HepG2 (cell line): ENCODE measurements around the gene PNMA8C. TPM values are rescaled to one million over a fixed set of nuclear protein-coding genes. Genes with fewer than 3 reads are reported as not detected.

ENCODE experiments used
- CTCF ChIP-seq: sonication (generic); formaldehyde crosslinking; IDR thresholded peaks from 2 replicates; pipeline ENCODE4 v1.5.0; 2020; ENCODE audit warnings: mild to moderate bottlenecking, missing genetic modification reagents, moderate library complexity
- FOXO1 ChIP-seq: sonication (generic); formaldehyde crosslinking; IDR thresholded peaks from 2 replicates; pipeline ENCODE4 v1.4.0; 2020; ENCODE audit warnings: missing genetic modification reagents
- HIVEP1 ChIP-seq: sonication (generic); formaldehyde crosslinking; IDR thresholded peaks from 2 replicates; pipeline ENCODE4 v1.4.0; 2020; ENCODE audit warnings: mild to moderate bottlenecking, missing genetic modification reagents
- MED8 ChIP-seq: sonication (generic); formaldehyde crosslinking; IDR thresholded peaks from 2 replicates; pipeline ENCODE4 v1.8.1; 2023; ENCODE audit warnings: mild to moderate bottlenecking, missing genetic modification reagents; ENCODE audit not compliant: insufficient replicate concordance
- POLR2AphosphoS2 ChIP-seq: IDR thresholded peaks from 2 replicates; pipeline ENCODE4 v1.6.1; 2011; ENCODE audit warnings: low read depth, low read length, improper control_type of control experiment
- PRPF4 ChIP-seq: fragments of 200-400 bp; formaldehyde crosslinking; IDR thresholded peaks from 2 replicates; pipeline ENCODE4 v1.6.1; 2016; ENCODE audit warnings: low read length, low read depth; ENCODE audit not compliant: poor library complexity, severe bottlenecking
- RCOR2 ChIP-seq: IDR thresholded peaks from 2 replicates; pipeline ENCODE4 v1.6.1; 2016; ENCODE audit warnings: missing biosample characterization, missing genetic modification reagents
- REPIN1 ChIP-seq: sonication (generic); formaldehyde crosslinking; IDR thresholded peaks from 2 replicates; pipeline ENCODE4 v1.8.0; 2022; ENCODE audit warnings: missing genetic modification reagents, low read depth, mild to moderate bottlenecking, borderline replicate concordance
- RFX1 ChIP-seq: fragments of 450-650 bp; IDR thresholded peaks from 2 replicates; pipeline ENCODE4 v1.6.1; 2017
- SKI ChIP-seq: fragments of 450-650 bp; IDR thresholded peaks from one replicate; pipeline ENCODE4 v1.6.1; 2018; ENCODE audit warnings: mild to moderate bottlenecking; ENCODE audit not compliant: partially characterized antibody
- SNAI1 ChIP-seq: sonication (generic); formaldehyde crosslinking; IDR thresholded peaks from 2 replicates; pipeline ENCODE4 v1.5.0; 2020; ENCODE audit warnings: mild to moderate bottlenecking, missing genetic modification reagents, borderline replicate concordance
- TCF12 ChIP-seq, 2 experiments: fragments of 450-650 bp in 1 of 2; sonication (generic) in 1 of 2; formaldehyde crosslinking in 1 of 2; IDR thresholded peaks; 2 replicates each; pipeline versions ENCODE4 v1.6.1 to v1.8.0; 2017 to 2022; ENCODE audit warnings: antibody characterized with exemption in 1 of 2, mild to moderate bottlenecking in 1 of 2, missing genetic modification reagents in 1 of 2, moderate library complexity in 1 of 2
- ZNF121 ChIP-seq: sonication (generic); formaldehyde crosslinking; IDR thresholded peaks from 2 replicates; pipeline ENCODE4 v1.5.0; 2020; ENCODE audit warnings: mild to moderate bottlenecking, missing genetic modification reagents
- ZNF264 ChIP-seq: sonication (generic); formaldehyde crosslinking; IDR thresholded peaks from 2 replicates; pipeline ENCODE4 v1.4.0; 2020; ENCODE audit warnings: missing genetic modification reagents
- ZNF281 ChIP-seq: sonication (generic); formaldehyde crosslinking; IDR thresholded peaks from 2 replicates; pipeline ENCODE4 v1.4.0; 2020; ENCODE audit warnings: missing genetic modification reagents, borderline replicate concordance
- ZNF326 ChIP-seq: sonication (generic); formaldehyde crosslinking; IDR thresholded peaks from 2 replicates; pipeline ENCODE4 v1.4.0; 2020; ENCODE audit warnings: missing genetic modification reagents, borderline replicate concordance
- ZSCAN25 ChIP-seq: sonication (generic); formaldehyde crosslinking; IDR thresholded peaks from 2 replicates; pipeline ENCODE4 v1.8.0; 2022; ENCODE audit warnings: mild to moderate bottlenecking, missing genetic modification reagents
- polyA plus RNA-seq, 8 experiments: library from polyadenylated mRNA; depleted of rRNA in 3 of 8; stranded (reverse) in 7 of 8; unstranded in 1 of 8; fragments of >200 nt; fragmentation: Illumina TruSeq in 4 of 8; extraction: Trizol in 4 of 8; gene quantifications; 2 replicates each; pipeline versions ENCODE4 v1.2.1 to v1.2.3, GENCODE V29; 2011 to 2016; ENCODE audit warnings: low read depth in 4 of 8, missing spikeins in 1 of 8, mixed read lengths in 1 of 8; ENCODE audit not compliant: insufficient read depth in 1 of 8
- total RNA-seq, 5 experiments: library from RNA; depleted of rRNA; stranded (reverse); fragments of >200 nt; fragmentation: Illumina TruSeq; extraction: Trizol; gene quantifications; 2 replicates each; pipeline ENCODE4 v1.2.3, GENCODE V29; 2016; ENCODE audit warnings: low read depth in 1 of 5
- TF ChIP-seq, protein P1 (sequence below): sonication (generic); formaldehyde crosslinking; IDR thresholded peaks from 2 replicates; pipeline ENCODE4 v1.4.0; 2020; ENCODE audit warnings: mild to moderate bottlenecking, missing genetic modification reagents
- TF ChIP-seq, protein P2 (sequence below): sonication (generic); formaldehyde crosslinking; IDR thresholded peaks from 2 replicates; pipeline ENCODE4 v1.9.0; 2022; ENCODE audit warnings: missing genetic modification reagents, mild to moderate bottlenecking, borderline replicate concordance
- TF ChIP-seq, protein P3 (sequence below): sonication (generic); formaldehyde crosslinking; IDR thresholded peaks from 2 replicates; pipeline ENCODE4 v1.9.0; 2022; ENCODE audit warnings: low read depth, missing genetic modification reagents

The PNMA8C gene
- total and polyA plus RNA-seq, 2 of the 13 experiments (the other 11 are each of a cell fraction or from before 2014, with no cell fraction given) = not detected

GRCh38 chr19:46404753-46405468 lies 23.8 kb downstream of the PNMA8C start (continued):
- TF ChIP-seq TCF12 (IDR thresholded peaks at IDR 0.05) (no peak), TCF12 (CRISPR knock-in tag; IDR thresholded peaks at IDR 0.05) (no peak), CTCF (CRISPR knock-in tag) (peak; percentile 38), REPIN1 (CRISPR knock-in tag) (0 out of 2 replicates have a peak, but pooled peaks have one; percentile 41), SNAI1 (no peak), HIVEP1 (0 out of 2 replicates have a peak, but pooled peaks have one; percentile 23), ZNF264 (CRISPR knock-in tag) (no peak), FOXO1 (CRISPR knock-in tag) (no peak), PRPF4 (no peak), POLR2AphosphoS2 (no peak), ZNF281 (CRISPR knock-in tag) (peak; percentile 13; the same call in 1 of the 2 replicates), ZSCAN25 (CRISPR knock-in tag) (no peak), ZNF326 (CRISPR knock-in tag) (no peak), SKI (no peak), RCOR2 (CRISPR knock-in tag) (no peak), MED8 (CRISPR knock-in tag) (peak; percentile 46), RFX1 (no peak), ZNF121 (CRISPR knock-in tag) (0 out of 2 replicates have a peak, but pooled peaks have one; percentile 2)
- TF ChIP-seq, protein P1, sequence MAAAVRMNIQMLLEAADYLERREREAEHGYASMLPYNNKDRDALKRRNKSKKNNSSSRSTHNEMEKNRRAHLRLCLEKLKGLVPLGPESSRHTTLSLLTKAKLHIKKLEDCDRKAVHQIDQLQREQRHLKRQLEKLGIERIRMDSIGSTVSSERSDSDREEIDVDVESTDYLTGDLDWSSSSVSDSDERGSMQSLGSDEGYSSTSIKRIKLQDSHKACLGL = peak; percentile 68
- TF ChIP-seq, protein P2, sequence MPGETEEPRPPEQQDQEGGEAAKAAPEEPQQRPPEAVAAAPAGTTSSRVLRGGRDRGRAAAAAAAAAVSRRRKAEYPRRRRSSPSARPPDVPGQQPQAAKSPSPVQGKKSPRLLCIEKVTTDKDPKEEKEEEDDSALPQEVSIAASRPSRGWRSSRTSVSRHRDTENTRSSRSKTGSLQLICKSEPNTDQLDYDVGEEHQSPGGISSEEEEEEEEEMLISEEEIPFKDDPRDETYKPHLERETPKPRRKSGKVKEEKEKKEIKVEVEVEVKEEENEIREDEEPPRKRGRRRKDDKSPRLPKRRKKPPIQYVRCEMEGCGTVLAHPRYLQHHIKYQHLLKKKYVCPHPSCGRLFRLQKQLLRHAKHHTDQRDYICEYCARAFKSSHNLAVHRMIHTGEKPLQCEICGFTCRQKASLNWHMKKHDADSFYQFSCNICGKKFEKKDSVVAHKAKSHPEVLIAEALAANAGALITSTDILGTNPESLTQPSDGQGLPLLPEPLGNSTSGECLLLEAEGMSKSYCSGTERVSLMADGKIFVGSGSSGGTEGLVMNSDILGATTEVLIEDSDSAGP (CRISPR knock-in tag) = no peak; the same call in 1 of the 2 replicates
- TF ChIP-seq, protein P3, sequence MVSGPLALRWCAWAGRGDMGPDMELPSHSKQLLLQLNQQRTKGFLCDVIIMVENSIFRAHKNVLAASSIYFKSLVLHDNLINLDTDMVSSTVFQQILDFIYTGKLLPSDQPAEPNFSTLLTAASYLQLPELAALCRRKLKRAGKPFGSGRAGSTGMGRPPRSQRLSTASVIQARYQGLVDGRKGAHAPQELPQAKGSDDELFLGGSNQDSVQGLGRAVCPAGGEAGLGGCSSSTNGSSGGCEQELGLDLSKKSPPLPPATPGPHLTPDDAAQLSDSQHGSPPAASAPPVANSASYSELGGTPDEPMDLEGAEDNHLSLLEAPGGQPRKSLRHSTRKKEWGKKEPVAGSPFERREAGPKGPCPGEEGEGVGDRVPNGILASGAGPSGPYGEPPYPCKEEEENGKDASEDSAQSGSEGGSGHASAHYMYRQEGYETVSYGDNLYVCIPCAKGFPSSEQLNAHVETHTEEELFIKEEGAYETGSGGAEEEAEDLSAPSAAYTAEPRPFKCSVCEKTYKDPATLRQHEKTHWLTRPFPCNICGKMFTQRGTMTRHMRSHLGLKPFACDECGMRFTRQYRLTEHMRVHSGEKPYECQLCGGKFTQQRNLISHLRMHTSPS (CRISPR knock-in tag) = no peak; the same call in 1 of the 2 replicates
